GM19351 (cell line): ENCODE results near the gene UBA5.

Experiments used
- ATAC-seq: cut with Tn5 transposase; IDR thresholded peaks from one replicate; pipeline ENCODE4 v1.9.1; 2021; ENCODE audit warnings: mild to moderate bottlenecking, moderate library complexity; ENCODE audit not compliant: unreplicated experiment

UBA5 gene

DNA sequence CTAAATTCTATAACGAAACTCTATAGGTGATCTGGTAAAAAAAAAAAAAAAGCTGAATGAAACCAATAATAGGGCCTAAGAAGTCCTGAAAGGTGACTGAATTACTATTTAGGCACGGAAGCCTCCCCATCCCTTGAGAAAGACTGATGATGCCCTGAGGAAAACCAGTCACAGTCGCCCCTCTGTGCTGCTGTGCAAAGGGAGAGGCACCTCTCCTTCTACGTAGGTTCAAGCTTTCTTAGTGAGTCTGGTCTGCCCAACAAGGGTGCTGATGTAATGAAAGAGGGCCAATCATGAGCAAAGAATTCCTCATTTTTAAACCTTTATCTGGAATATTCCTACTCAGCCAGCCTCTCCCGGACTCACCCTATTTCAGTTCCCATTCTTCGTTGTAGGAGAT is 50.2 kb downstream of the UBA5 start:
- ATAC-seq, result no peak

DNA sequence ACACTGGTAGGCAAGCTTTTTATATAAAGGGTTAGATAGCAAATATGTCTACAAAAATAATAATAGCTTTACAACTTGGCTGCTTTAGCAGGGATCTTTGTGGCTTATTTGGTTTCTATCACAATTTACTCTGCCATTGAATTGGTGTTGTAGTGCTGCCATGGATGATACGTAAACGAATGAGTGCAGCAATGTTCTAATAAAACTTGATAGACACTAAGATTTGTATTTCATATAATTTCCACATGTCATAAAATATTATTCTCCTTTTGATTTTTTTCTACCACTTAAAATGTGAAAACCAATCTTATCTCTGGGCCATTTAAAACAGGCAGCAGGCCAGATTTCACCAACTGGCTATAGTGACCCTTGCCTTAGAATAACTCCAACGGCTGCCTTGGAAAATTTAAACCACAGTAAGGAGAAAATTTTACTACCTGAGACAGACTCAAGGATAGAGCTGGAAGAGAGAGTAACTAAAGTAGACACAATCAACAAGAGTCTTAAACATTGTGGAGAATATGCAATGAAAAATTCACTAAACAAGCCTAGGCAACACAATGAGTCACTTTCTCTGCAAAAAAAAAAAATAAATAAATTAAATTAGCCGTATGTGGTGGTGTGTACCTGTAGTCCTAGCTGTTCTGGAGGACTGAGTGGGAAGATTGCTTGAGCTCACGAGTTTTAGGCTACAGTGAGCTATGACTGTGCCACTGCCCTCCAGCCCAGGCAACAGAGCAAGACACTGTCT is 54.0 kb downstream of the UBA5 start:
- no peak for ATAC-seq

DNA sequence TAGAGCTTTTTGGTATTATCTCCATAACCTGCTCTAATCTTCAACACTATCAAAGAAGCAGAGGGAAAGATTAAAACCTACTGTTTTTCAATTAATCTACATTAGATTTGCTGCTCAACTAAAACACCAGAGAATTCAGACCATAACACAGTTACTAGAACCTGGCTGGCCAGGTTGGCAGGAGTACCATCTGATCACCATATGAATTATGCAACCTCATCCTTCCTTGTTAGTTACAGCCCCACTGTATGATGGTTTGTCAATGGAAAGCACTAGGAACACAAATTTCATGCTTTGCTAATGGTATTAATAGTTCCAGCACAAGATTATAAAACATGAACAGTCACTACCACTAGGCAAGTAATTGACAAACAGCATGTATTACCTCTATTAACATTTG is 56.2 kb downstream of the UBA5 start:
- ATAC-seq, result no peak

DNA sequence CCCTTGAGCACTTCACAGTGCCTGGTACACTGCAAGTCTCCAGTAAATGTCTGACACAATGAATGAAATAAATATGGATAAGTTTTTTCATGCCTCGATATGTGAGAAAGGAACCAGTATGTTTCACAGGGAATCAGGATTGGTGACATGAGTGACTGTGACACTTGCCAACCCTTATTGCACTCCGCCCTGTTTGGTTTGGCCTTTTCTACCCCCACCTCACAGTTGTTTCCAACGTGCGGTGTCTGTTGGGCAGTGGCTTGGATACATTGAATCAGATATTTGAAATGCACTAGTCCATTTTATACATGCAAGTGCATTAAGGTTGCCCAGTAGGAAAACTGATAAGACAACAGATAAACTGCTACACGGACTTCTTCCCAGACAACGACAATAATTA is 60.1 kb downstream of the UBA5 start:
- ATAC-seq, result no peak

DNA sequence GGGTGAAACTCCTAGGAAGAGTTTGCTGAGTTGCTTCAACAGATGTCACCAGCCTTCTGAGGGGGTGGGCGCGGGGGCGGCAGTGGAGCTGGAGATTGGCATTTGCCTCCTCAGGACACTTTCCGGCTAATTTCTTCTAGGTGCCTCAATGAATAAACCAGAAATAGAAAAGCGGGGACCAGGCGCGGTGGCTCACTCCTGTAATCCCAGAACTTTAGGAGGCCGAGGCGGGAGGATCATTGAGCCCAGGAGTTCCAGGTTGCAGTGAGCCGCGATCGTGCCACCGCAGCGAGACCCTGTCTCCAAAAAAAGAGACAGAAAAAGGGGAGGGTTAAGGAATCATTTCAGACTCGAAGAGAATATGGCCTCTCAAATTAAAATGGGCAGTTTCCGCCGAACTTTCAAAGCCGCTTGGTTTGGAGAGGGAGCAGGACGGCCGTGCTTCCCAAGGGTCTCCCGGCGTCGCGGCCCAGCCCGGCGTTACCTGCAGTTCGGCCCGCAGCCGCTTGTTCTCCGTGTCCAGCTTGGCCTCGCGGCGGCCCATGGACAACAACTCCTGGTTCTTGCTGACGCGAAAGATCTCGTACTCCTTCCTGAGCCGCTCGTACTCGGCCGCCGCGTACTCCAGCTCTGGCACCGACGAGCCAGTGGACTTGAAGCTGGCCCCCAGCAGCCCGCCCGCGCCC is 61.5 kb downstream of the UBA5 start:
- ATAC-seq, result peak; percentile 27

DNA sequence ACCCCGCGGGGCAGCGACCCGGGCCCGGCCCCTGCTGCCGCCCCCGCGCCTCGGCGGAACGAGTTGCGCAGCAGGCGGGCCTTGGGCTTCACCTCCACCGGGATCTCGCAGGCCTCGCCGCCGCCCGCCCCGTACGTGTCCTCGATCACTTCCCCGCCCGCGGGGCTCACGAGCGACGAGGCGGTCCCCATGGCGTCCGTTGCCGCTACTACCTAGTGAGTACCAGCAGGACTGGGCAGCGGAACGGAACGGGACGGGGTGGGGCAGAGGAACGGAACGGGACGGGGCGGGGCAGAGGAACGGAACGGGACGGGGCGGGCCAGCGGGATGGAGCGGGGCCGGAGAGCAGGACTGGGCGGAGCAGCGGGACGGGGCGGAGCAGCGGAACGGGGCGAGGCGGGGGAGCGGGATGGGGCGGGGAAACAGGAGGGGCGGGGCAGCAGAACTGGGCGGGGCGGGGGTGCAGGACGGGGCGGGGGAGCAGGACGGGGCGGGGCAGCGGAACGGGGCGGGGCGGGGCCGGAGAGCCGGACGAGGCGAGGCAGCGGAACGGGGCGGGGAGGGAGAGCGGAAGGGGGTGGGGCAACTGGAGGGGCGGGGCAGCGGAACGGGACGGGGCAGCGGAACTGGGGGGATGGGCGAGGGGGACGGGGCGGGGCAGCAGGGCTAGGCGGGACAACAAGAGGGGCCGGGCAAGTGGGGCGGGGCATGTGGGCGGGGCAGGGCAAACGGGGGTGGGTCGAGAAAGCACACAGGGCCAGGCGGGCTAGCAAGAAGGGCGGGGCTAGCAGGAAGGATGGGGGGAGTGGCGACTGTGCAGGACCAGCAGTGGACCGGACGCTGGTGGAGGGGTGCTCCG is 62.3 kb downstream of the UBA5 start, which contains the start of gene NPHP3:
Gene NPHP3, minus strand, starts transcription at position 245 of the 859 bp plus-strand sequence. Its CDS starts 54 bp downstream, at position 191.
- peak; percentile 73 for ATAC-seq

DNA sequence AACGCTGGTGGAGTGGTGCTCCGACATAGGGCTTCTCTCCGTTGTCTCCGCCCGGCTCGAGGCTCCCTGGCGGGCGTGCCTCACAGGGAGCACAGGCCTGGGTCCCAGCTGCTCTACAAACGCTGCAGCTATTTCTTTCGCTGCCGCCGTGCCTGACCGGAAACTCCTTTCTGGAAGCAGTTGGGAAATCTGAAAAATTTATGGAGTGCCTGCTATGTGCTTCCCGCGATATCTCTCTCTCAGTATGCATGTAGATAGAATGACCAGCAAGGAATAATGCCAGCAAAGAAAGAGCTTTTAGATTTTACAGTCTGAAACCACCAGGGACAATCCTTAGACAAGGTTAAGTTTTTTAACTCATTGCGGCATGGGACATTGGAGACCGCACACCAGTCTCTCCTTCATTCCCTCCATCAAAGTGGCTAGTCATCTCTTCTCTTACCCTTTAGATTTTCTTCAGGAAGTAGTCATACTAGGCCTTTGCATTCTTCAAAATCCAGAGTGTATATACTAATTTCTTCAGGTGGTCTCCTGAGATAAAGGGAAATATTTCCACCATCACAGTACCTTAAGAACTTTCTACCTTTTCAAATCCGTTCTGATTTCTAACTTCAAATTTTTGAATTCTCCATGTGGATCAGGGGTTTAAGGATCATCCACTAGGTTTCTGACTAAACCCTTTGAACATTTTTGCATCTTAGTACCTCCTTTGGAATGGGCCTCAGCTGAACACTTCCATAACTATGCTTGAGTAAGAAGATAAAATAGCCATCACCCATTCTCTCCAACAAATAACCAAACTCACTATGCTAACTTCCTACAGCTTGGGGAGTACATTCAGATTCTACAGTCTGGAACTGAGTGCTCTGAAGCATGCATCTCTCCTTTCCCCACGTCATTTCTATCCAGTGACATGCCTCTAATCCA is 63.2 kb downstream of the UBA5 start:
- ATAC-seq, result peak; percentile 21

DNA sequence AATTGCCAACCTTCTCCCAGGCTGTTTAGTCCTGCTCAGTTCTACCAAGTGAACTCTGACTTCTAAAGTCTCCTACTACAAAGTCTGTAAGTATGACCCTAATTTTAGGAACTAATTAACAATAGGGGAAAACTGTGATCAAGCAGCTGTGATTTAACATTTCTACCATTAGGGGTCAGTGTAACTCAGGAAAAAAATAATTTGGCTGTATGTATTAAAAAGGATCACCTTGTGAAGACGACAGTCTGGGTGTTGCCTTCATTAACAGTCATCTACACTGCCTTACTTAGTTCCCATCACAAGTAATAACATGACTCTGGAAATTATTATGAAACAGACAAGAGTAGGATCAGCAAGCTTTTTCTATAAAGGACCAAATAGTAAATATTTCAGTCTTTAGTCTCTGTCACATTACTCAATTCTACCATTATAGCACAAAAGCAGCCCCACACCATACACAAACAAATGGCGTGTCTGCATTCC is 66.3 kb downstream of the UBA5 start:
- ATAC-seq, result no peak
